GM18907 (cell line): ENCODE measurements around the gene SCRG1.
A peak's percentile ranks its signal among the peaks of the same experiment; 100 is the strongest.

ENCODE experiments used
- ATAC-seq: cut with Tn5 transposase; IDR thresholded peaks from one replicate; pipeline ENCODE4 v1.9.1; 2021; ENCODE audit warnings: mild to moderate bottlenecking, moderate library complexity; ENCODE audit not compliant: unreplicated experiment

SCRG1 gene

GRCh38 chr4:173413036-173413435 is 14.1 kb upstream of the SCRG1 start:
- no peak for ATAC-seq

DNA sequence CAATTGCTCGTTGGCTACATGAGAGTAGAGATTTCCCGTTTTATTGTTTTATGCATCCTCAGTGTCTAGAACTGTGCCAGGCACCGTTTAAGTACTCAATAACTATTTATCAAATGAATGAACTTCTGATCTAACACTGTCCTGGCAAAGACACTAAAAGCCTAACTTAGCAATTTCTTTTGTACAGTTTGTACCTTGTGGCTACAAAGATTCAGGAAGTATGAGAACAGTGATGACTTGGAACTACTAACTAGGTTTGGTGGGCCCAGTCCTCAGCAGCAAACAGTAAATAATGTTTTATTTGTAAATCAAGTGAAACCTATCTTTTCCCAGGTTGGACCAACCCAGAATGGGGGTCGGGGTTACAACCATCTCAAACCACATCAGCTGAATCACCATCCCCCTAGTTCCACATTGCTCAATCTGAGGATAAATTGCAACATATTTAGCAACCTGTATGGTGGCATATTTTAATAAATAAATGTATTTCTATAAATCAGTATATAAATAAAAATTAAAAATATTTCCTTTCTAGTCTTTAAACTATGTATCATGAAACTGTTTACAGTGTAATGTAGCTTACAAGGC is 12.3 kb upstream of the SCRG1 start:
- no peak for ATAC-seq

- ATAC-seq: no peak
These were observed 11.2 kb upstream of the SCRG1 start for GRCh38 chr4:173410079-173410478.

- ATAC-seq: peak; percentile 58
These were observed 7.1 kb upstream of the SCRG1 start for GRCh38 chr4:173405840-173406606.

DNA sequence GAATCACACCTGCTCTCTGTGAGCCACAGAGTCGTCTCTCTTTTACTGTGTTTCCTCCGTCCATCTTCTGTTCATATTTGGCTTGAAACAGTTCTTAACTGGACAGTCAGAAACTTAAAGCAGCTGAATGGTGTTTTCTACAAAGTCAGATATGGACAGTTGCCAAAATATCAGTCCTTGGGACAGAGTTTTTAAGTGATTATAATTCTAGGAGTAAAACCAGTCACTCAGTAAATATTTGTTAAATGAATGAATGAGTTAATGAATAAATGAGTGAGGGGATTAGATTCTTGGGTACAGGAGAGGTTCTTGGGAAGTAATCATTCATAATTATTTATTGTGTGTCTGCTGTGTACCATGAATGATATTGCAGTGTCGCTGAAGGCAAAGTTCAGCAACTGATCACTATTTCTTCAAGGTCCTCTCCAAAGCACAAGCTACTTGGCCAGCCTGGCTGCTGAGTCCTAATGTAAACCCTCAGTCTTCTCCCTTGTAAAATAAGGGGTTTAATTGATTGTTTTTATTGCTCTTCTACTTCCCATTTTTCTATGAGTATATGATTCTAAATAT is 5.5 kb upstream of the SCRG1 start:
- no peak for ATAC-seq

- ATAC-seq: no peak
These were observed 4.1 kb upstream of the SCRG1 start for GRCh38 chr4:173403051-173403450.

DNA sequence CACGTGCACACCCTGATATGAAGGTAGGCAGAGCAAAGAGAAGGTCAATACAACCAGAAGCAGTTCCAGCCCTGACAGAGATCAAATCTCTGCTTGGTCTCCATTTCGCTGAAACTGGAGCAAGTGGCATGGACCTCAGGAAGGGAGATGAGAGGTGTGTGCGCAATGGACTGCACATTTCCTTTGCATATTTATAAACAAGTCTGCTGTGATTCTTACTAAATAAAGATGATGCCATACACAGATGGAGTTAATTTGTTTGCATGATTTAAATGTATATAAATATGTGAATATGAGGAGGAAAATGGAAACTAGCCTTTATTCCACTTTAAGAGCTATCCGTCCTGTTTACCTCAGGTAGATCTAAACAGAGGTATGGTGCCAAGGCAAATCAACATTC is 2.1 kb upstream of the SCRG1 start:
- ATAC-seq: no peak

GRCh38 chr4:173398220-173398619 is 696 bp downstream of the SCRG1 start:
- ATAC-seq: no peak

DNA sequence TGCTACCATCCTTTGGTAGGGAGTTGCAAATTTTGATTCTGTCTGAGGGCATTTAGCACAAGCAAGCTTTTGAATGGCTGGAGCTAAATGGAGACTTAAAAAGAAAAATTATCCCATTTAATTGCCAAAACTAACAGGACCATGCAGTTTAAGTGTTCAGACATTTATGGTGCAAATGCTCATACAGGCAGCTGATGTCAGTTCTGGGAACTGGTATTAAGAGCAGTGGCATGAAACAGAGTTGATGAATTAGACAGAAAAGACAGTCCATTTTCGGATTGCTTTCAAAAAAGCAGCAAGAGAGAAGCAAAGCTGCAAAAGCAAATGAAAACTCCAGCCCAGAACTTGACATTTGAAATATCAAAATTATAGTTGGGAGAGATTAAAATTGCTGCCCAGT is 1.3 kb downstream of the SCRG1 start:
- no peak for ATAC-seq

DNA sequence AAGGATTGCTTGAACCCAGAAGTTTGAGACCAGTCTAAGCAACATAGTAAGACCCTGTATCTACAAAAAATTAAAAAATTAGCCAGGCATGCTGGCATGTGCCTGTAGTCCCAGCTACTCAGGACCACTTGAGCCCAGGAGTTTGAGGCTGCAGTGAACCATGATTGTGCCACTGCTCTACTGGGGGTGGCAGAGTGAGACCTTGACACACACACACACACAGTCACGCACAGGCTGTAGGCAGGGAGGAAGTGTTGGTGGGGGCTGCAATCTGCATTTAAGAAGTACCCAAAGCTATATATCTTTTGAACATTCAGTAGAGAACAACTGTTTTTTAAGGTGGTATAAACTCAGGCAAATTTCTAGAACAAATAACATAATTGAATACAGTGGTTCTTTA is 7.2 kb downstream of the SCRG1 start:
- no peak for ATAC-seq

- ATAC-seq: no peak
These were observed 12.2 kb downstream of the SCRG1 start for GRCh38 chr4:173386751-173387150.

- ATAC-seq: no peak
These were observed 16.6 kb downstream of the SCRG1 start for GRCh38 chr4:173382349-173382748.

GRCh38 chr4:173381610-173382009 is 17.3 kb downstream of the SCRG1 start:
- no peak for ATAC-seq

DNA sequence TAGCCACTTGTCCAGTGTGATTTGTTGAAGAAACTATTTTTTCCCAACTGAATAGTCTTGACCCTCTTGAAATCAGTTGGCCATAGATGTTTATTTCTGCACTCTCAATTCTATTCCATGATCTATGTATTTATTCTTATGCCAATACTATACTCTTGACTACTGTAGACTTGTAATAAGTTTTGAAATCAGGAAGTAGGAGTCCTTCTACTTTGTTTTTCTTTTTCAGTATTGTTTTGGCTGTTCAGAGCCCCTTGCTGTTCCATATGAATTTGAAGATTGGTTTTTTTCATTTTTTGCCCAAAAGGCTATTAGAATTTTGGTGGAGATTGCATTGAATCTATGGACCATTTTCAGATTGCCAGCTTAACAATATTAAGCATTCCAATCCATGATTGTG is 17.9 kb downstream of the SCRG1 start:
- no peak for ATAC-seq

DNA sequence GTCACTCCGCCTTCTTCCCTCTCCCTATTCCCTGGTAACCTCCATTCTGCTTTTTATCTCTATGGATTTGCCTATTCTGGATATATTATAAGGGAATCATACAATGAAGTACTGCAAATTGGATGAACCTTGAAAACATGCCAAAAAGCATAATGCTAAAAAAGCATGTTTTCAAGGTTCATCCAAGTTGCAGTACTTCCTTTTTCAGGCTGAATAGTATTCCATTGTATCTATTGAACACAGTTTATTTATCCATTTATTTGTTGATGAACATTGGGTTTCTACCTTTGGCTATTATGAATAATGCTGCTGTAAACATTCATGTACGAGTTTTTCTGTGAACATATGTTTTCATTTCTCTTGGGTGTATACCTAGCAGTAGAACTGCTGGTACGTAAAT is 19.0 kb downstream of the SCRG1 start:
- ATAC-seq: no peak

GRCh38 chr4:173374588-173374987 is 24.3 kb downstream of the SCRG1 start:
- no peak for ATAC-seq

GRCh38 chr4:173371292-173372192 is 27.4 kb downstream of the SCRG1 start:
- ATAC-seq: peak; percentile 23

DNA sequence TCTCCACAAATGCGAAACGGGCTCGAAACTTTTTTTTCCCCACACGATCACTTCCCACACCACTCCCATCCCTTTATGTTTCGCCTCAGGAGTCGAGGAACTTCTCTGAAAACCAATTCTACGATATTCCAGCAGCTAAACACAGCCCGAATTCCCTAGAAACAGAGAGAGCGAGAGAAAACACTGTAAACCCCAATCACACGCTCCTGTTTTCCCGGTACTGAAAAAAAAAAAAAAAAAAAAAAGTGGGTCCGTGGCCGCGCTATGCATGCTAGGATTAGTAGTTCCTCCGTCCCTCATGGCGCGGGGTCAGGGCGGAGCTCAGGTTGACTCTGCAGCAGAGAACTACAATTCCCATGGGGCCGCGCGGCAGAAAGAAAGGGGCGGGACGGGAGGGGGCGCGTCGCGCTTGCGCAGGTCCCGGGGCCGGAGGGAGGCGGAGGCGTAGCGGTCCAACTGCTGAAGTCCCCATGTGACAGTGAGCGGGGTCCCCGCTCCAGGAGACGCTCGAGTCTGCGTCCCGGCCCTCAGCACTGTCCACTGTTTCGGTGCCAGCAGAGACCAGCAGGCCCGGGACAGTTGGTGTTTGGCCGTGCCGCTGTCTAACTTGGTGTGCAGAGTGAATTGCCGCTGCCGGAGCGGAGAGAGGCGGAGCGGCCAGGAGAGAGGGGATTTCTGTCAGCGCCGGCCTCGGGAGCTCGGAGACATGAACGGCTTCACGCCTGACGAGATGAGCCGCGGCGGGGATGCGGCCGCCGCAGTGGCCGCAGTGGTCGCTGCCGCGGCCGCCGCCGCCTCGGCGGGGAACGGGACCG is 28.2 kb downstream of the SCRG1 start, which contains the start of gene SAP30:
Gene SAP30 (plus strand): TSS at position 478 of the 815 bp plus-strand sequence. CDS start 229 bp downstream, at position 707.
- peak; percentile 74 for ATAC-seq

DNA sequence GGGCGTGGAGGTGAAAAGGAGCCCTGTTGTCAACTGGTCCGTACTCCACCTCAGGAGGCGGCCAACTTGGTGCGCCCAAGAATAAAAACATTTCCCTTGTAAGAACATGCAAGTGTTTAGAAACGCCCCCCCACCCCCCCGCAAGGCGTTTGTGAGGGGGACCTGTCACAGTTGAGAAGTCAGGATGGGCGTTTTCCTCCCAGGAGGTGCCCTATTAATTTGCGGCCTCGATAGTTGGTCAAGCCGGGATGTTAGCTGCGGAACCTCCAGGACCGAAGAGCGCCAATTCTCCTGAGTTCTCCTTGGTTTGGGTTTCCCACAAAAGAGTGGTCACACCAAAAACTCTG is 28.8 kb downstream of the SCRG1 start:
- ATAC-seq: peak; percentile 15

GRCh38 chr4:173367946-173368345 is 31.0 kb downstream of the SCRG1 start:
- no peak for ATAC-seq
